ENCODE data around the gene NR3C2. TPM values are rescaled to one million over a fixed set of nuclear protein-coding genes. Genes with fewer than 3 reads are reported as not detected.

The NR3C2 gene
- polyA plus RNA-seq, 1 experiment: 0.14 TPM

DNA sequence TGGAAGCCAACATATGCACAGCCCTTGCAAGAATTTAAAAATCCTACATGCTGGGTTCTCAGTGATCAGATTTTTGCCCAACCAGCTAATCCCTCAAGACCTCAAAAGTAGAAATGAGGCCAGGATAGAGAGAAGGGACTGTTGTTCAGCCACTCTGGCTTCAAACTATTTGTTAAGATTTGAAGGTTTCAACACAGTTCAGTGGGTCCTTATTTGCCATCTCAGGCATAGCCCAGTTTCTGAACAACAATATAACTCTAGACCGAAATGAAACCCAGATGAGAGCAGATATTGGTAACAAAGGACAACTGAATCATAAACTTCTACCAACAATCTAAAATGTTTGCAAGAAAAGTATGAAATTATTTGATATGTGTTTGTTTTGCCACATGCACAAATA, 237.3 kb downstream of the NR3C2 start:
- TF ChIP-seq, protein P1, sequence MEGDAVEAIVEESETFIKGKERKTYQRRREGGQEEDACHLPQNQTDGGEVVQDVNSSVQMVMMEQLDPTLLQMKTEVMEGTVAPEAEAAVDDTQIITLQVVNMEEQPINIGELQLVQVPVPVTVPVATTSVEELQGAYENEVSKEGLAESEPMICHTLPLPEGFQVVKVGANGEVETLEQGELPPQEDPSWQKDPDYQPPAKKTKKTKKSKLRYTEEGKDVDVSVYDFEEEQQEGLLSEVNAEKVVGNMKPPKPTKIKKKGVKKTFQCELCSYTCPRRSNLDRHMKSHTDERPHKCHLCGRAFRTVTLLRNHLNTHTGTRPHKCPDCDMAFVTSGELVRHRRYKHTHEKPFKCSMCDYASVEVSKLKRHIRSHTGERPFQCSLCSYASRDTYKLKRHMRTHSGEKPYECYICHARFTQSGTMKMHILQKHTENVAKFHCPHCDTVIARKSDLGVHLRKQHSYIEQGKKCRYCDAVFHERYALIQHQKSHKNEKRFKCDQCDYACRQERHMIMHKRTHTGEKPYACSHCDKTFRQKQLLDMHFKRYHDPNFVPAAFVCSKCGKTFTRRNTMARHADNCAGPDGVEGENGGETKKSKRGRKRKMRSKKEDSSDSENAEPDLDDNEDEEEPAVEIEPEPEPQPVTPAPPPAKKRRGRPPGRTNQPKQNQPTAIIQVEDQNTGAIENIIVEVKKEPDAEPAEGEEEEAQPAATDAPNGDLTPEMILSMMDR (IDR thresholded peaks at IDR 0.05; ENCODE audit: low read depth, low read length): no peak
- ChIA-PET POLR2A (no interaction called here), CTCF (no interaction called here)
- H3K27me3 ChIP-seq (ENCODE audit: control insufficient read depth, insufficient read depth, low read length): no peaks in the 10 kb centered on the region
- H3K27ac ChIP-seq (ENCODE audit: low read depth, low read length): no peak overlapping the region
- H3K4me3 ChIP-seq (ENCODE audit: low read depth, low read length): no peak overlapping the region
- no peak for DNase-seq (ENCODE audit: low read depth, low spot score)
- H3K9me3 ChIP-seq (ENCODE audit: control insufficient read depth, insufficient read depth, low read length): no peaks in the 10 kb centered on the region

DNA sequence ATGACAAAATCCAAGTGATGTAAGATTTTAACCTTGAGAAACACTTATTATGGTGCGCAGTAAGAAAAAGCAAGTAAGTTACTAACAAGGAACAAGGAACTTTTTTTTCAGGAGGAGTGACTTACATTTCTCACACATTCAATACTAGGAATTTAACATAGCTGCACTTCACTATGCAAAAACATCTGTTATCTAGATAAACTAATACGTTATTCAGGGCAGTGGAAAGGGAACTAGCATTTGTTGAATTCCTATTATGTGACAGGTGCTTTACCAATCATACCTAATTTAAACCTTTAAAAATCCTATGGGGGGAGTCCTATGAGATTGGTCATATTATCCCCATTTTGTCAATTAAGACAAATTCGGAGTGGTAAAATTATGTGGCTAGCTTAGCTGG, 238.0 kb downstream of the NR3C2 start:
- Histone ChIP-seq H3K27me3 (ENCODE audit: control insufficient read depth, insufficient read depth, low read length) (no peaks in the 10 kb centered on the region), H3K9me3 (ENCODE audit: control insufficient read depth, insufficient read depth, low read length) (no peaks in the 10 kb centered on the region), H3K27ac (ENCODE audit: low read depth, low read length) (no peak overlapping the region), H3K4me3 (ENCODE audit: low read depth, low read length) (no peak overlapping the region)
- TF ChIP-seq, protein P1 (IDR thresholded peaks at IDR 0.05; ENCODE audit: low read depth, low read length): no peak
- ChIA-PET CTCF (no interaction called here), POLR2A (no interaction called here)
- no peak for DNase-seq (ENCODE audit: low read depth, low spot score)

- no peak overlapping the region for H3K27ac ChIP-seq (ENCODE audit: low read depth, low read length)
- POLR2A ChIA-PET: no interaction called here
- H3K9me3 ChIP-seq (ENCODE audit: control insufficient read depth, insufficient read depth, low read length): no peaks in the 10 kb centered on the region
- CTCF ChIA-PET: no interaction called here
- TF ChIP-seq, protein P1 (IDR thresholded peaks at IDR 0.05; ENCODE audit: low read depth, low read length): no peak
- H3K27me3 ChIP-seq (ENCODE audit: control insufficient read depth, insufficient read depth, low read length): no peaks in the 10 kb centered on the region
- no peak overlapping the region for H3K4me3 ChIP-seq (ENCODE audit: low read depth, low read length)
- no peak for DNase-seq (ENCODE audit: low read depth, low spot score)
Observed at GRCh38 chr4:148203056-148203898, 238.9 kb downstream of the NR3C2 start.

DNA sequence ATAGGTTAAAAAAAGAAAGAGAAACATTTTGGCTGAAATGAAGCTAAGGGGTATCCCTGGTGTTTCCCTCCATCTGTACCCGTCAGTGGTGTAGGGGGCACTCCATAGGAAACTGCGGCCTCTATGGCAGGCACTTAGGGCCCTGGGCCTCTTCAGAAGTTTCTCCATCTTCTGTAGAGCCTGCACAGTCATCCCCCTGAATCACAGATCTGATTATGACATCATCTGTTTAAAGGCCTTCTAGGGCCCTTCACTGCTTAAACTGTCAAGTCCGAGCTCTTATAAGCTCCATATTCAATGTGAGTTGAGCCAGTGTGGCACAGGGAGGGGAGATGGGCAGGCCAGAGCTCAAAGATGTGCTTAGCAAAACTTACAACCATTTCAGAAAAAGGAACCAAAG, 241.3 kb downstream of the NR3C2 start:
- Histone ChIP-seq H3K9me3 (ENCODE audit: control insufficient read depth, insufficient read depth, low read length) (no peaks in the 10 kb centered on the region), H3K27me3 (ENCODE audit: control insufficient read depth, insufficient read depth, low read length) (no peaks in the 10 kb centered on the region), H3K4me3 (ENCODE audit: low read depth, low read length) (no peak overlapping the region), H3K27ac (ENCODE audit: low read depth, low read length) (no peak overlapping the region)
- CTCF ChIA-PET: no interaction called here
- TF ChIP-seq, protein P1 (IDR thresholded peaks at IDR 0.05; ENCODE audit: low read depth, low read length): no peak
- DNase-seq (ENCODE audit: low read depth, low spot score): no peak
- POLR2A ChIA-PET: no interaction called here

DNA sequence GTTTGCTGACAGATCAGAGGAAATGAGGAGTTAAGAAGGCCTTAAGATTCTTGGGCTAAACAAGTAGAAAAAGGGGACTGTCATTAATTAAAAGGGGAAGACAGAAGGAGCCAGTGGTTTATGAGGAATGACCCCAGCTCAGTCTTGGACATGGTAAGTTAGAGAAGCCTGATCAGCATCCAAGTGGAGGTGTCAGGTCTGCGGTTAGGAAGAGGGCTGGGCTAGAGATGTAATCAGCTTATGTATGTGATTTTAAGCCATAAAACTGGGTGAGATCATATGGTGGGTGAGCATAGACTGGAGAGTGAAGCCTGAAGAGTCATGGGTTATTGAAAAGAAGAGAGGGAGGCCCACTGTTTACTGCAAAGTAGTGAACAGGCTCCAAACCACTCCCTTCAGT, 246.1 kb downstream of the NR3C2 start:
- H3K4me3 ChIP-seq (ENCODE audit: low read depth, low read length): no peak overlapping the region
- TF ChIP-seq, protein P1 (IDR thresholded peaks at IDR 0.05; ENCODE audit: low read depth, low read length): no peak
- no peaks in the 10 kb centered on the region for H3K9me3 ChIP-seq (ENCODE audit: control insufficient read depth, insufficient read depth, low read length)
- ChIA-PET POLR2A (no interaction called here), CTCF (interaction anchor here (0.6 kb wide), 1 partner anchor 133 kb away, joined by 4 read pairs; no protein-coding TSS in a partner anchor)
- no peak for DNase-seq (ENCODE audit: low read depth, low spot score)
- no peak overlapping the region for H3K27ac ChIP-seq (ENCODE audit: low read depth, low read length)
- no peaks in the 10 kb centered on the region for H3K27me3 ChIP-seq (ENCODE audit: control insufficient read depth, insufficient read depth, low read length)

Measured in AG04450 (cell line).